Breast epithelium (tissue), 3 donors: ENCODE data around the gene SPACA6.

Experiments used
- POLR2A ChIP-seq: fragments of 450-650 bp; IDR thresholded peaks from one replicate; pipeline ENCODE4 v1.6.1; 2016; ENCODE audit warnings: antibody characterized with exemption, mild to moderate bottlenecking, moderate library complexity
- POLR2AphosphoS5 ChIP-seq, 3 donors: sonication (generic); formaldehyde crosslinking; IDR thresholded peaks; one replicate each; pipeline ENCODE4 v1.6.1; 2017; ENCODE audit warnings: antibody characterized with exemption in 3 of 3
- TF ChIP-seq, protein P1 (sequence below), 3 donors: fragments of 450-650 bp; IDR thresholded peaks; one replicate each; pipeline ENCODE4 v1.5.1; 2016 to 2017; ENCODE audit warnings: antibody characterized with exemption in 3 of 3, mild to moderate bottlenecking in 3 of 3, moderate library complexity in 3 of 3

- TF ChIP-seq, protein P1, sequence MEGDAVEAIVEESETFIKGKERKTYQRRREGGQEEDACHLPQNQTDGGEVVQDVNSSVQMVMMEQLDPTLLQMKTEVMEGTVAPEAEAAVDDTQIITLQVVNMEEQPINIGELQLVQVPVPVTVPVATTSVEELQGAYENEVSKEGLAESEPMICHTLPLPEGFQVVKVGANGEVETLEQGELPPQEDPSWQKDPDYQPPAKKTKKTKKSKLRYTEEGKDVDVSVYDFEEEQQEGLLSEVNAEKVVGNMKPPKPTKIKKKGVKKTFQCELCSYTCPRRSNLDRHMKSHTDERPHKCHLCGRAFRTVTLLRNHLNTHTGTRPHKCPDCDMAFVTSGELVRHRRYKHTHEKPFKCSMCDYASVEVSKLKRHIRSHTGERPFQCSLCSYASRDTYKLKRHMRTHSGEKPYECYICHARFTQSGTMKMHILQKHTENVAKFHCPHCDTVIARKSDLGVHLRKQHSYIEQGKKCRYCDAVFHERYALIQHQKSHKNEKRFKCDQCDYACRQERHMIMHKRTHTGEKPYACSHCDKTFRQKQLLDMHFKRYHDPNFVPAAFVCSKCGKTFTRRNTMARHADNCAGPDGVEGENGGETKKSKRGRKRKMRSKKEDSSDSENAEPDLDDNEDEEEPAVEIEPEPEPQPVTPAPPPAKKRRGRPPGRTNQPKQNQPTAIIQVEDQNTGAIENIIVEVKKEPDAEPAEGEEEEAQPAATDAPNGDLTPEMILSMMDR (IDR thresholded peaks at IDR 0.05) = no peak
- no peak for TF ChIP-seq POLR2A
- no peak for TF ChIP-seq POLR2AphosphoS5 (IDR thresholded peaks at IDR 0.05)
Measured at GRCh38 chr19:51651216-51651846, 41.8 kb upstream of the SPACA6 start.
